MCF 10A (cell line): Measurements from ENCODE around the gene SVIL. TPM values are rescaled to one million over a fixed set of nuclear protein-coding genes. Genes with fewer than 3 reads are reported as not detected.

ENCODE experiments used
- BruUV-seq: library from RNA; stranded (reverse); fragments of 400-500 nt; replicated peaks from 2 replicates; lab custom pipeline; 2021; lab: Mats Ljungman, UMichigan
- CTCF ChIA-PET: fragments of 300-600 bp; sonication (Branson Sonifier 250); formaldehyde crosslinking; extraction: SDS; loops from one replicate; lab custom pipeline; 2021; ENCODE audit warnings: antibody characterized with exemption, inconsistent platforms; lab: Yijun Ruan, JAX
- POLR2A ChIA-PET: fragments of 300-600, 350-650 bp; sonication (Branson Sonifier 250); formaldehyde crosslinking; extraction: SDS; loops from one replicate; lab custom pipeline; 2020; ENCODE audit warnings: antibody characterized with exemption, inconsistent platforms; lab: Yijun Ruan, JAX
- DNase-seq: peaks from one replicate; pipeline ENCODE4 v3.0.0-alpha.2; 2018; ENCODE audit not compliant: unreplicated experiment
- H3K27ac Mint-ChIP-seq: one replicate; pipeline ENCODE4 v1.8.0; 2022; ENCODE audit warnings: mild to moderate bottlenecking, low read depth, mixed read lengths; ENCODE audit not compliant: unreplicated experiment
- H3K27me3 Mint-ChIP-seq: one replicate; pipeline ENCODE4 v1.8.0; 2022; ENCODE audit warnings: mixed read lengths; ENCODE audit not compliant: insufficient read depth, unreplicated experiment
- H3K36me3 Mint-ChIP-seq: one replicate; pipeline ENCODE4 v1.8.0; 2022; ENCODE audit warnings: mild to moderate bottlenecking, moderate library complexity, mixed read lengths; ENCODE audit not compliant: insufficient read depth, unreplicated experiment
- H3K4me1 Mint-ChIP-seq: one replicate; pipeline ENCODE4 v1.8.0; 2022; ENCODE audit warnings: mixed read lengths; ENCODE audit not compliant: insufficient read depth, unreplicated experiment
- H3K4me3 Mint-ChIP-seq: one replicate; pipeline ENCODE4 v1.8.0; 2022; ENCODE audit warnings: mild to moderate bottlenecking, moderate library complexity, mixed read lengths; ENCODE audit not compliant: unreplicated experiment
- H3K9me3 Mint-ChIP-seq: one replicate; pipeline ENCODE4 v1.8.0; 2022; ENCODE audit warnings: mixed read lengths; ENCODE audit not compliant: unreplicated experiment
- intact Hi-C: fragments of 100-400 bp; cut with micrococcal nuclease; formaldehyde crosslinking; loops from 2 replicates; pipeline ENCODE4 v1.14.1; 2022
- total RNA-seq: library from RNA; stranded (reverse); gene quantifications from 2 replicates; pipeline ENCODE4 v1.2.3, GENCODE V29; 2022
- TF ChIP-seq, protein P1 (sequence below): fragments of 200-600 bp; IDR thresholded peaks from one replicate; pipeline ENCODE4 v1.8.0; 2022; ENCODE audit warnings: antibody characterized with exemption, mild to moderate bottlenecking; ENCODE audit not compliant: unreplicated experiment

SVIL gene
- total RNA-seq, 1 experiment from 2014 or later = 43.3 TPM

GRCh38 chr10:29598851-29599311 lies 35.9 kb downstream of the SVIL start:
- TF ChIP-seq, protein P1, sequence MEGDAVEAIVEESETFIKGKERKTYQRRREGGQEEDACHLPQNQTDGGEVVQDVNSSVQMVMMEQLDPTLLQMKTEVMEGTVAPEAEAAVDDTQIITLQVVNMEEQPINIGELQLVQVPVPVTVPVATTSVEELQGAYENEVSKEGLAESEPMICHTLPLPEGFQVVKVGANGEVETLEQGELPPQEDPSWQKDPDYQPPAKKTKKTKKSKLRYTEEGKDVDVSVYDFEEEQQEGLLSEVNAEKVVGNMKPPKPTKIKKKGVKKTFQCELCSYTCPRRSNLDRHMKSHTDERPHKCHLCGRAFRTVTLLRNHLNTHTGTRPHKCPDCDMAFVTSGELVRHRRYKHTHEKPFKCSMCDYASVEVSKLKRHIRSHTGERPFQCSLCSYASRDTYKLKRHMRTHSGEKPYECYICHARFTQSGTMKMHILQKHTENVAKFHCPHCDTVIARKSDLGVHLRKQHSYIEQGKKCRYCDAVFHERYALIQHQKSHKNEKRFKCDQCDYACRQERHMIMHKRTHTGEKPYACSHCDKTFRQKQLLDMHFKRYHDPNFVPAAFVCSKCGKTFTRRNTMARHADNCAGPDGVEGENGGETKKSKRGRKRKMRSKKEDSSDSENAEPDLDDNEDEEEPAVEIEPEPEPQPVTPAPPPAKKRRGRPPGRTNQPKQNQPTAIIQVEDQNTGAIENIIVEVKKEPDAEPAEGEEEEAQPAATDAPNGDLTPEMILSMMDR = no peak
- DNase-seq = no peak
- Mint-ChIP-seq H3K4me3 (no peak overlapping the region), H3K27me3 (no peaks in the 10 kb centered on the region), H3K36me3 (peaks cover 43% of the 10 kb centered on the region), H3K4me1 (peaks cover 36% of the 10 kb centered on the region), H3K9me3 (no peaks in the 10 kb centered on the region), H3K27ac (peak overlapping the region; percentile 79)
- intact Hi-C loops = no loop called here
- CTCF ChIA-PET = interaction anchor here (0.7 to 1.1 kb wide), 3 partner anchors 9 to 66 kb away, joined by 3 to 4 read pairs (median 3); no protein-coding TSS in a partner anchor
- BruUV-seq = no TSS peak
- POLR2A ChIA-PET = interaction anchor here (0.6 to 1.1 kb wide), 4 partner anchors 9 to 1068 kb away, joined by 3 to 7 read pairs (median 4); no protein-coding TSS in a partner anchor

DNA sequence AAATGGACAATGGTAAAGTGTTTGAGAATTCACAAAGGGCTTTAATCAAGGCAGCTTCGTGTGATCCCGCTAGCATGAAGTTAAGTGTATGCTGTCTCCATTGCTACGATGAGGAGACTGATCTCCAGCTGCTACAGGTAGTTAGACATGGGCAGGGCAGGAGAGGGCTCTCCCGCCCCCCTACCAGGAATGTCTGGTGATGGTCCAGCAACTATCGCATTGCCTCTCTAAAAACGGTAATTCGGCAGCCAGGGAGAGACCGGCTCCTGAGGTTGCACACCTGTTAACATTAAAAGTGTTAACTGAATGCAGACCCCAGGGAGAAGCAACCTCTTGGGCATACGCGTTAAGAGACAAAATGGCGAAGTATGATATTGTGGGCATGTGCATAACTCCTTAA lies 37.9 kb downstream of the SVIL start:
- no peaks in the 10 kb centered on the region for H3K27me3 Mint-ChIP-seq
- POLR2A ChIA-PET = no interaction called here
- BruUV-seq = no TSS peak
- H3K27ac Mint-ChIP-seq = no peak overlapping the region
- H3K9me3 Mint-ChIP-seq = no peaks in the 10 kb centered on the region
- H3K4me1 Mint-ChIP-seq = peaks cover 31% of the 10 kb centered on the region
- TF ChIP-seq, protein P1 = no peak
- CTCF ChIA-PET = interaction anchor here (0.9 kb wide), 1 partner anchor 8 kb away, joined by 3 read pairs; no protein-coding TSS in a partner anchor
- DNase-seq = no peak
- peaks cover 30% of the 10 kb centered on the region for H3K36me3 Mint-ChIP-seq
- H3K4me3 Mint-ChIP-seq = no peak overlapping the region
- intact Hi-C loops = no loop called here

DNA sequence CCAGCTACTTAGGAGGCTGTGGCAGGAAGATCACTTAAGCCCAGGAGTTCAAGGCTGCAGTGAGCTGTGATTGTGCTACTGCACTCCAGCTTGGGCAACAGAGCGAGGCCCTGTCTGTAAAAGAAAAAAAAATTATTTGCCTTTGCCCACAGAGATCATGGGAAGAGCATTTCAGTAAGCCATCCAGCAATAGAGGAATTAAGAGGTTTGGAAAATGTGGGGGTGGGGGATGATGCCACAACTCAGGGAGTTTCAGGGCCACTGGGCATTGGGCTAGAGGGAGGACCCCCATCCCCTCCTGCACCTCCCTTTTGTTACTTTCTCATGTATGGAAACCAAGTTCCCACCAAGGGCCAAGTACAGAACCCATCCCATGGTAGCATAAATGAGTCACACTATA lies 38.4 kb downstream of the SVIL start:
- CTCF ChIA-PET = interaction anchor here (0.9 kb wide), 2 partner anchors 9 to 262 kb away, joined by 3 read pairs; no protein-coding TSS in a partner anchor
- Mint-ChIP-seq H3K27ac (no peak overlapping the region), H3K36me3 (peaks cover 26% of the 10 kb centered on the region), H3K4me3 (no peak overlapping the region), H3K27me3 (no peaks in the 10 kb centered on the region), H3K4me1 (peaks cover 35% of the 10 kb centered on the region), H3K9me3 (no peaks in the 10 kb centered on the region)
- no peak for DNase-seq
- POLR2A ChIA-PET = no interaction called here
- intact Hi-C loops = no loop called here
- TF ChIP-seq, protein P1 = no peak
- no TSS peak for BruUV-seq

- CTCF ChIA-PET = interaction anchor here (0.9 kb wide), 2 partner anchors 10 to 262 kb away, joined by 3 read pairs; no protein-coding TSS in a partner anchor
- Mint-ChIP-seq H3K4me1 (peaks cover 33% of the 10 kb centered on the region), H3K4me3 (no peak overlapping the region), H3K36me3 (peaks cover 21% of the 10 kb centered on the region), H3K9me3 (no peaks in the 10 kb centered on the region), H3K27me3 (no peaks in the 10 kb centered on the region), H3K27ac (no peak overlapping the region)
- POLR2A ChIA-PET = no interaction called here
- BruUV-seq = no TSS peak
- TF ChIP-seq, protein P1 = no peak
- peak; percentile 33 for DNase-seq
- intact Hi-C loops = no loop called here
Observed at GRCh38 chr10:29595636-29596225, 39.0 kb downstream of the SVIL start.
